Loucy (cell line): ENCODE measurements around the gene RPS6KA2.

Experiments used
- H2AFZ ChIP-seq: fragments of 200-600 bp; sonication (generic); 2 replicates; pipeline ENCODE4 v1.6.0; 2016; ENCODE audit warnings: antibody characterized with exemption, mild to moderate bottlenecking, low read length, moderate library complexity
- H3F3A ChIP-seq: fragments of 200-600 bp; 2 replicates; pipeline ENCODE4 v1.6.0; 2016; ENCODE audit warnings: antibody characterized with exemption, low read depth, mild to moderate bottlenecking
- H3K27me3 ChIP-seq: fragments of 200-600 bp; sonication (generic); 2 replicates; pipeline ENCODE4 v1.6.1; 2014; ENCODE audit warnings: low read length, mild to moderate bottlenecking; ENCODE audit not compliant: insufficient read depth, poor library complexity, severe bottlenecking
- H3K36me3 ChIP-seq: fragments of 200-600 bp; sonication (generic); 2 replicates; pipeline ENCODE4 v1.6.1; 2016; ENCODE audit warnings: low read length; ENCODE audit not compliant: insufficient read depth
- H3K4me1 ChIP-seq: fragments of 200-600 bp; sonication (generic); 2 replicates; pipeline ENCODE4 v1.5.1; 2014; ENCODE audit warnings: low read length, mild to moderate bottlenecking; ENCODE audit not compliant: insufficient read depth, poor library complexity, severe bottlenecking
- H3K4me2 ChIP-seq: fragments of 200-600 bp; sonication (generic); 2 replicates; pipeline ENCODE4 v1.6.0; 2014; ENCODE audit warnings: antibody characterized with exemption, low read length, low read depth, mild to moderate bottlenecking; ENCODE audit not compliant: poor library complexity, severe bottlenecking
- H3K4me3 ChIP-seq: fragments of 200-600 bp; sonication (generic); 2 replicates; pipeline ENCODE4 v1.5.1; 2014; ENCODE audit warnings: low read length, mild to moderate bottlenecking, mixed read lengths; ENCODE audit not compliant: poor library complexity, severe bottlenecking
- H3K79me2 ChIP-seq: fragments of 200-600 bp; sonication (generic); 2 replicates; pipeline ENCODE4 v1.6.1; 2014; ENCODE audit warnings: low read length; ENCODE audit not compliant: insufficient read depth
- H3K9ac ChIP-seq: fragments of 200-600 bp; sonication (generic); 2 replicates; pipeline ENCODE4 v1.6.0; 2014; ENCODE audit warnings: mild to moderate bottlenecking, low read depth, low read length, moderate library complexity; ENCODE audit not compliant: poor library complexity, severe bottlenecking
- H3K9me2 ChIP-seq: fragments of 200-600 bp; sonication (generic); replicated peaks from 2 replicates; pipeline ENCODE4 v1.6.1; 2016; ENCODE audit warnings: low read depth, low read length, mixed read lengths
- H3K9me3 ChIP-seq: fragments of 200-600 bp; sonication (generic); 2 replicates; pipeline ENCODE4 v1.6.1; 2014; ENCODE audit warnings: mild to moderate bottlenecking, antibody characterized with exemption, low read length, low read depth; ENCODE audit not compliant: insufficient read depth
- H4K20me1 ChIP-seq: fragments of 200-600 bp; sonication (generic); 2 replicates; pipeline ENCODE4 v1.6.0; 2014; ENCODE audit warnings: antibody characterized with exemption, low read length, mild to moderate bottlenecking; ENCODE audit not compliant: insufficient read depth, poor library complexity, severe bottlenecking
- EZH2phosphoT487 ChIP-seq: fragments of 200-600 bp; IDR thresholded peaks from 2 replicates; pipeline ENCODE4 v1.6.1; 2018; ENCODE audit warnings: antibody characterized with exemption, mild to moderate bottlenecking, moderate library complexity, borderline replicate concordance
- TF ChIP-seq, protein P1 (sequence below): fragments of 200-600 bp; sonication (generic); conservative IDR thresholded peaks from 2 replicates; pipeline ENCODE4 v1.5.1; 2014; ENCODE audit warnings: mild to moderate bottlenecking, antibody characterized with exemption, low read length

RPS6KA2 gene

DNA sequence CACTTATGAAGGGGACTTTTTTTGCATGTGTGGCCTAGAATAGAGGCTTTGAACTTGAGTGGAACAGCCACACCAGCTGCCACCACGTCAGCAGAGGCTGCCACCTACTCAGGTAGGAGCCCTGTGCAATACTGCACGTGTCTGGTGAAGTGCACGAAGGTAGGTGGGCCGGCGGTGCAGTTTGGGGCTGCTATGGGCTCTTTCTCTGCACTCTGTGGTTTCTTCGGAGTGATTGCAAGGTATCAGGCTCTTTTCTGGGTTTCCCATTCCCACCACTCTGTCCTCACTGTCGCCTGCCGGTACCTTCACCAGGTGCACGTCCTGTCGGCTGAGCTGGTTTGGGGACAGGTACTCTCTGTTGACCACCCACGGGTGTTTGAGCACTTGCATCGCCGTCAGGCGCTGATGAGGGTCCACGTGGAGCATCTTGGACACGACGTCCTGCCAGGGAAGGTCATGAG is 213.5 kb downstream of the RPS6KA2 start:
- no peaks in the 10 kb centered on the region for H3K9me3 ChIP-seq
- TF ChIP-seq, protein P1, sequence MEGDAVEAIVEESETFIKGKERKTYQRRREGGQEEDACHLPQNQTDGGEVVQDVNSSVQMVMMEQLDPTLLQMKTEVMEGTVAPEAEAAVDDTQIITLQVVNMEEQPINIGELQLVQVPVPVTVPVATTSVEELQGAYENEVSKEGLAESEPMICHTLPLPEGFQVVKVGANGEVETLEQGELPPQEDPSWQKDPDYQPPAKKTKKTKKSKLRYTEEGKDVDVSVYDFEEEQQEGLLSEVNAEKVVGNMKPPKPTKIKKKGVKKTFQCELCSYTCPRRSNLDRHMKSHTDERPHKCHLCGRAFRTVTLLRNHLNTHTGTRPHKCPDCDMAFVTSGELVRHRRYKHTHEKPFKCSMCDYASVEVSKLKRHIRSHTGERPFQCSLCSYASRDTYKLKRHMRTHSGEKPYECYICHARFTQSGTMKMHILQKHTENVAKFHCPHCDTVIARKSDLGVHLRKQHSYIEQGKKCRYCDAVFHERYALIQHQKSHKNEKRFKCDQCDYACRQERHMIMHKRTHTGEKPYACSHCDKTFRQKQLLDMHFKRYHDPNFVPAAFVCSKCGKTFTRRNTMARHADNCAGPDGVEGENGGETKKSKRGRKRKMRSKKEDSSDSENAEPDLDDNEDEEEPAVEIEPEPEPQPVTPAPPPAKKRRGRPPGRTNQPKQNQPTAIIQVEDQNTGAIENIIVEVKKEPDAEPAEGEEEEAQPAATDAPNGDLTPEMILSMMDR = no peak
- no peak for TF ChIP-seq EZH2phosphoT487
- no peak overlapping the region for H3K4me3 ChIP-seq
- H2AFZ ChIP-seq = no peak overlapping the region
- H3F3A ChIP-seq = no peaks in the 10 kb centered on the region
- H4K20me1 ChIP-seq = no peaks in the 10 kb centered on the region
- no peaks in the 10 kb centered on the region; the same call in 1 of the 2 replicates for H3K9me2 ChIP-seq
- H3K4me2 ChIP-seq = peak overlapping the region; percentile 16
- peaks cover 87% of the 10 kb centered on the region for H3K4me1 ChIP-seq
- no peaks in the 10 kb centered on the region for H3K27me3 ChIP-seq
- H3K36me3 ChIP-seq = no peaks in the 10 kb centered on the region
- H3K79me2 ChIP-seq = no peaks in the 10 kb centered on the region
- H3K9ac ChIP-seq = peak overlapping the region; percentile 57

DNA sequence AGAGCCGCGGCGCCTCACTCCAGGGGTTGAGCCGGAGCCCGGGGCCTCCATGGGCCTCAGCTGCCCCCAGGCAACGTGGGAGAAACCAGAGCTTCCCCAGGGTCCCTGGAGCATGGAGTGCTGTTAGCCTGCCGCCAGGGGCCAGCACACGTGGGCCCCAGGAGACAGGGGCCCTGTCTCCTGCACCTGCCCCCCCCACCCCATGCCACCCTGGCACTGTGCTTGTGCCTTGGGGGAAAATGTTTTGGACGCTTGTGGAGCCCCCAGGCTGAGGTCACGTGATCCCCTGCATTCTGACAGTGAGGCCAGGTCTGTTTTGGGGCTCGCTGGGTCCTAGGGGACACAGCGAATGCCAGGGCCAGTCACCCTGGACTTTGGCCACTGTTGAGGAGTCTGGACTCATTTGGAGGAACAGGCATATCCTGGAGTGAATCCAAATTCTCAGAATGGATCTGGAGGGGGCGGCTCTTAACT is 214.1 kb downstream of the RPS6KA2 start:
- Histone ChIP-seq H3K79me2 (no peaks in the 10 kb centered on the region), H3K27me3 (no peaks in the 10 kb centered on the region), H3K9me3 (no peaks in the 10 kb centered on the region), H3K4me1 (peaks cover 81% of the 10 kb centered on the region), H3K4me3 (no peak overlapping the region), H4K20me1 (no peaks in the 10 kb centered on the region), H3K9me2 (no peaks in the 10 kb centered on the region; the same call in 1 of the 2 replicates), H3K36me3 (no peaks in the 10 kb centered on the region), H3K4me2 (no peak overlapping the region), H2AFZ (no peak overlapping the region), H3F3A (no peaks in the 10 kb centered on the region), H3K9ac (no peak overlapping the region)
- TF ChIP-seq, protein P1 = no peak
- no peak for TF ChIP-seq EZH2phosphoT487

DNA sequence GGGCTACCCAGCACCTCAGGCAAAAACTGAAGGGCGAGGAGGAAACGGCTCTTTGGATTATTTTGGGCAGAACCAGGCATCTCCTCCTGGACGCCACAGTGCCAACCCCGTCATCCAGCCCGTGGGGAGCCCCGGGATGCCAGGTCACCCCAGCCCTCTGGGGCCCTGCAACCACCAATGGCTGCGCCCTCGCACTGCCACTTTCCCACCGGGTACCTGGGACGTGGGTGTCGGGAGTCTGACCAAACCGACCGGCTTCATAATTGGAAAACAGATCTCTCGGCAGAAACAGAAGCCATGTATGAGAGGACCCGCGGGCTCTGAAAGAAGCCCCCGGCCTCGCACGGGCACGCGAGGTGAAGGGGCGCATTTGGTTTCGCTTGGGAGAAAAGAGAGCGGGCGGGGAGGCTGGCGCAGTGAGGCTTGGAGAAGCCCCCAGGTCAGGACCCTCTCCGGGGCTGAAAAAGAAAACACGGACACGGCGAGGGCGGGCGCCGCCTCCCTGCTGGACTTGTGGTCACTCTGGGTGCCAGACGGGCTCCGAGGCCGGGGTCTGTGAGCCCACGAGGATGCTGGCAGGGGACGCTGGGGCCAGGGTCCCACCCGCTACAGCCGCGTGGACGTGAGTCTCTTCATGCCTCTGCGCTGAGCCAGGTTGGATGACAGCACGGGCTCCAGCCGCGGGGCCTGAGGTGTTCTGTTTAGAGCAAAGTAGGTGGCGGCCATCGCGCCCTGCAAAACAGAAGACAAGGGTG is 214.7 kb downstream of the RPS6KA2 start:
- no peaks in the 10 kb centered on the region for H3K9me3 ChIP-seq
- H3K4me3 ChIP-seq = peak overlapping the region; percentile 7
- H3K27me3 ChIP-seq = no peaks in the 10 kb centered on the region
- no peaks in the 10 kb centered on the region for H3K79me2 ChIP-seq
- no peaks in the 10 kb centered on the region for H3K36me3 ChIP-seq
- no peak overlapping the region for H3K9ac ChIP-seq
- no peaks in the 10 kb centered on the region for H3F3A ChIP-seq
- no peaks in the 10 kb centered on the region; the same call in 1 of the 2 replicates for H3K9me2 ChIP-seq
- no peaks in the 10 kb centered on the region for H4K20me1 ChIP-seq
- no peak overlapping the region for H2AFZ ChIP-seq
- peak overlapping the region; percentile 46 for H3K4me2 ChIP-seq
- H3K4me1 ChIP-seq = peaks cover 75% of the 10 kb centered on the region
- TF ChIP-seq EZH2phosphoT487 = no peak
- TF ChIP-seq, protein P1 = no peak
